AG04450 (cell line): ENCODE measurements around the gene TTLL11. TPM values are rescaled to one million over a fixed set of nuclear protein-coding genes. Genes with fewer than 3 reads are reported as not detected.

Source experiments
- CTCF ChIA-PET: fragments of 300-600, 350-600 bp; formaldehyde crosslinking; extraction: SDS; loops from one replicate; lab custom pipeline; 2022; ENCODE audit warnings: antibody characterized with exemption, inconsistent platforms; lab: Charles Lee
- POLR2A ChIA-PET: fragments of 350-600 bp; formaldehyde crosslinking; extraction: SDS; loops from one replicate; lab custom pipeline; 2021; ENCODE audit warnings: antibody characterized with exemption, inconsistent platforms; lab: Yijun Ruan, JAX
- DNase-seq: peaks from one replicate; pipeline ENCODE4 v3.0.0-alpha.2; 2011; ENCODE audit warnings: low read depth, low spot score
- H3K27ac ChIP-seq: one replicate; pipeline ENCODE4 v1.5.1; 2012; ENCODE audit warnings: low read depth, low read length, control low read depth
- H3K27me3 ChIP-seq: one replicate; pipeline ENCODE4 v1.6.0; 2012; ENCODE audit warnings: low read length; ENCODE audit not compliant: control insufficient read depth, insufficient read depth
- H3K4me3 ChIP-seq: 2 replicates; pipeline ENCODE4 v1.5.1; 2011; ENCODE audit warnings: mild to moderate bottlenecking, low read depth, low read length, control low read depth
- H3K9me3 ChIP-seq: 2 replicates; pipeline ENCODE4 v1.5.1; 2012; ENCODE audit warnings: low read length; ENCODE audit not compliant: control insufficient read depth, insufficient read depth
- polyA plus RNA-seq: library from polyadenylated mRNA; depleted of rRNA; stranded (reverse); fragments of >200 nt; gene quantifications from 2 replicates; pipeline ENCODE4 v1.2.3, GENCODE V29; 2011
- TF ChIP-seq, protein P1 (sequence below): IDR thresholded peaks from 2 replicates; pipeline ENCODE4 v1.5.1; 2011; ENCODE audit warnings: low read depth, low read length, control low read depth, inconsistent platforms

Gene TTLL11
- polyA plus RNA-seq, 1 experiment, result 4.6 TPM

DNA sequence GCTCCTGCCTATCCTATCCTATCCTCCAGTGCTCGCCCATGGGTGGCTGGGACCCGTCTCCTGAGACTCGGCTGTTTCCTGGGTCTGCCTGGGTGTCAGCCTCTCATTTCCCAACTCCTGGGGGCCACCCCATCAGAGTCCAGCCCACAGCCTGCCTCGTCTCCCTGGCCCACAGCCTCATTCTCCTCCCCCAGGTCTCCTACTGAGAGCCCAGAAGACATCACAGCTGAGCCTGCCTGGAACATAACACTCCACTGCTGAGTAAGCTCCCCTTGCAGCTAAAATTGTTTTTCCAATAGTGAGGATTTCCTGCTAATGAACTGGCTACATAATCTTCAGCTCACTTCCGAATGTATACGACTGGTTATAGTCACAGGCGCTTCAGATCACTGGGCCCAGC is 95.3 kb downstream of the TTLL11 start:
- TF ChIP-seq, protein P1, sequence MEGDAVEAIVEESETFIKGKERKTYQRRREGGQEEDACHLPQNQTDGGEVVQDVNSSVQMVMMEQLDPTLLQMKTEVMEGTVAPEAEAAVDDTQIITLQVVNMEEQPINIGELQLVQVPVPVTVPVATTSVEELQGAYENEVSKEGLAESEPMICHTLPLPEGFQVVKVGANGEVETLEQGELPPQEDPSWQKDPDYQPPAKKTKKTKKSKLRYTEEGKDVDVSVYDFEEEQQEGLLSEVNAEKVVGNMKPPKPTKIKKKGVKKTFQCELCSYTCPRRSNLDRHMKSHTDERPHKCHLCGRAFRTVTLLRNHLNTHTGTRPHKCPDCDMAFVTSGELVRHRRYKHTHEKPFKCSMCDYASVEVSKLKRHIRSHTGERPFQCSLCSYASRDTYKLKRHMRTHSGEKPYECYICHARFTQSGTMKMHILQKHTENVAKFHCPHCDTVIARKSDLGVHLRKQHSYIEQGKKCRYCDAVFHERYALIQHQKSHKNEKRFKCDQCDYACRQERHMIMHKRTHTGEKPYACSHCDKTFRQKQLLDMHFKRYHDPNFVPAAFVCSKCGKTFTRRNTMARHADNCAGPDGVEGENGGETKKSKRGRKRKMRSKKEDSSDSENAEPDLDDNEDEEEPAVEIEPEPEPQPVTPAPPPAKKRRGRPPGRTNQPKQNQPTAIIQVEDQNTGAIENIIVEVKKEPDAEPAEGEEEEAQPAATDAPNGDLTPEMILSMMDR, result no peak
- Histone ChIP-seq H3K27ac (no peak overlapping the region), H3K9me3 (no peaks in the 10 kb centered on the region), H3K4me3 (no peak overlapping the region), H3K27me3 (no peaks in the 10 kb centered on the region)
- ChIA-PET POLR2A (no interaction called here), CTCF (interaction anchor here (0.6 to 2.9 kb wide), 6 partner anchors 9 to 452 kb away, joined by 3 to 11 read pairs (median 5); no protein-coding TSS in a partner anchor)
- no peak for DNase-seq

DNA sequence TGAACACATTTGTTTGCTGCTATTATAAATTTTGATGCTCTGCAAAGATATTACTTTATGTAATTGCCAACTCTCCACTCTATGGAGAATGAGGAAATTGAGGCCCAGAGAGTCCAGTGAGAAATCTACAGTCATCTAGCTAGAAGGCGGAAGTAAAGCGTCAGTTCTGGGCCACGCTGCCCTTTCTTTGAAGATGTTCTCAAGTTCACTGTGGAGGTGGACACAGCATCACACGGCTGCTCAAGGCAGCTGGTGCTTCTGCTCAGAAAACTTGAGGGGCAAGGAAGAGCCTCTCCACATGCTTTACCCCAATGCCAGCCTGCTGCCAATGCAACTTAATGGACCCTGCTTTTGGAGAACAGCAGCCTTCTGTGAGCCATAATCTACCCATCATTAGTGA is 96.3 kb downstream of the TTLL11 start:
- ChIA-PET CTCF (interaction anchor here (0.6 to 2.9 kb wide), 8 partner anchors 9 to 451 kb away, joined by 3 to 11 read pairs (median 3); no protein-coding TSS in a partner anchor), POLR2A (no interaction called here)
- TF ChIP-seq, protein P1, result no peak

GRCh38 chr9:121995997-121996396 is 97.1 kb downstream of the TTLL11 start:
- no peak for DNase-seq
- ChIA-PET CTCF (interaction anchor here (0.6 to 2.9 kb wide), 5 partner anchors 10 to 450 kb away, joined by 3 to 11 read pairs (median 3); no protein-coding TSS in a partner anchor), POLR2A (no interaction called here)

More for the DNA sequence above, 96.3 kb downstream of the TTLL11 start:
- Histone ChIP-seq H3K27me3 (no peaks in the 10 kb centered on the region), H3K27ac (no peak overlapping the region), H3K4me3 (no peak overlapping the region), H3K9me3 (no peaks in the 10 kb centered on the region)
- no peak for DNase-seq

DNA sequence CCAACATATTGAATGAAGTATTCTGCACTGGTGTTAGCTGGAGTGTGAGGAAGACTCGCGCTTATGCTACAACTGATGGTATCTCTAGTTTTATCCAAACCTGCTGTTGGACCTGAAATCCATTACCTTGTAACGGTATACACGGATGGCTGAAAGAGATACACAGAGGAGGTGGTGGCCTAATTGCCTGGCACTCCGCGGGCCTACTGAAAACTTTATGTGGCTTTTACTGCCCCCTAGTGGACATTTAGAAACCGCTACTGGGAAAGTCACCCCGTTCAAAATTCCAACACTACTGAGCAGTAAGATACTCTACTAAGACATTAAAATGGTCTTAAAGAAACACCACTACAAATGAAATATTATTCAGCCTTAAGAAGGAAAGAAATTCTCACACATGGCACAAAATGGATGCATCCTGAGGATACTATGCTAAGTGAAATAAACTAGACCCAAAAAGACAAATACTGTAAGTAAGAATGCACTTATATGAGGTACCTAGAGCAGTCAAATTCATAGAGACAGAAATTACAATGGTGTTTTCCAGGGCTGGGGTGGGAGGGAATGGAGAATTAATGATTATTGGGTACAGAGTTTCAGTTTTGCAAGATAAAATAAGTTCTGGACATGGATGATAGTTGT is 100.4 kb downstream of the TTLL11 start:
- Histone ChIP-seq H3K27ac (no peak overlapping the region), H3K27me3 (no peaks in the 10 kb centered on the region), H3K4me3 (no peak overlapping the region), H3K9me3 (no peaks in the 10 kb centered on the region)
- ChIA-PET POLR2A (no interaction called here), CTCF (interaction anchor here (0.7 to 2.1 kb wide), 8 partner anchors 14 to 447 kb away, joined by 3 to 7 read pairs (median 3); no protein-coding TSS in a partner anchor)
- TF ChIP-seq, protein P1, result peak; percentile 76
- DNase-seq, result peak; percentile 61

More at GRCh38 chr9:121995997-121996396, 97.1 kb downstream of the TTLL11 start:
- Histone ChIP-seq H3K9me3 (no peaks in the 10 kb centered on the region), H3K27me3 (no peaks in the 10 kb centered on the region), H3K27ac (no peak overlapping the region), H3K4me3 (no peak overlapping the region)
- TF ChIP-seq, protein P1, result no peak

DNA sequence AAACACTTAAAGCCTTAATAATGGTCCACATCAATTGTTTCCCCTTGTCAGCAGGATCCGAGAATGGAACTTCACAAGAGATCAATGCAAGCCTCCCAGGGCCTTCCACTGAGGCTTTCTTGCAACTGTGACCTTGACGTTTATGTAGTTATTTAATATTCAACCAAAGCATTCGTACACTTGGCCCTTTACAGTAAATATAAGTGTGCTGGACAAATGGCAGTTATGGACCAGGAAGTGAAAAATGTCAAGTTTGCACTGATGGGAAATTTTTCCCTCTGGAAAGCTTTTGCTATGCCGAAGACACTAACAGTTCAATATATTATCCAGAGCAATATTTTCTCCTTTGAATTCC is 101.8 kb downstream of the TTLL11 start:
- Histone ChIP-seq H3K4me3 (no peak overlapping the region), H3K27me3 (no peaks in the 10 kb centered on the region), H3K9me3 (no peaks in the 10 kb centered on the region), H3K27ac (no peak overlapping the region)
- TF ChIP-seq, protein P1, result no peak
- CTCF ChIA-PET, result interaction anchor here (1.1 to 2.1 kb wide), 5 partner anchors 256 to 445 kb away, joined by 3 to 8 read pairs (median 4); no protein-coding TSS in a partner anchor
- no peak for DNase-seq
- POLR2A ChIA-PET, result no interaction called here
